Measurements from ENCODE around the gene ADAMTS12.

GRCh38 chr5:33501899-33502298 is 389.9 kb downstream of the ADAMTS12 start:
- no peak for TF ChIP-seq CTCF (IDR thresholded peaks at IDR 0.05; ENCODE audit: low read depth, low read length)
- no peak for TF ChIP-seq EZH2phosphoT487 (IDR thresholded peaks at IDR 0.05; ENCODE audit: low read depth)
